GM12892 (cell line): ENCODE data around the gene KLHDC9.

Experiments
- POLR2A ChIP-seq: IDR thresholded peaks from 2 replicates; pipeline ENCODE4 v1.6.1; 2011; ENCODE audit warnings: low read depth, low read length, control low read depth
- POLR2AphosphoS5 ChIP-seq: IDR thresholded peaks from 2 replicates; pipeline ENCODE4 v1.6.1; 2011; ENCODE audit warnings: low read depth, low read length, control low read depth
- TAF1 ChIP-seq: IDR thresholded peaks from 2 replicates; pipeline ENCODE4 v1.6.1; 2011; ENCODE audit warnings: low read depth, mild to moderate bottlenecking, control low read depth, low read length, borderline replicate concordance

- TF ChIP-seq TAF1 (no peak), POLR2A (no peak), POLR2AphosphoS5 (no peak)
Observed at GRCh38 chr1:161130266-161130665, 32.1 kb downstream of the KLHDC9 start.
